ENCODE measurements around the gene FYTTD1. TPM values are rescaled to one million over a fixed set of nuclear protein-coding genes. Genes with fewer than 3 reads are reported as not detected.
"Not testable (repeated sequence)": the region's sequence is repeated elsewhere in the genome, so short reads cannot be mapped to it uniquely, and the experiment has no call there.

The FYTTD1 gene
- total RNA-seq, 2 experiments from 2014 or later, result 20.7 to 25.6 TPM

DNA sequence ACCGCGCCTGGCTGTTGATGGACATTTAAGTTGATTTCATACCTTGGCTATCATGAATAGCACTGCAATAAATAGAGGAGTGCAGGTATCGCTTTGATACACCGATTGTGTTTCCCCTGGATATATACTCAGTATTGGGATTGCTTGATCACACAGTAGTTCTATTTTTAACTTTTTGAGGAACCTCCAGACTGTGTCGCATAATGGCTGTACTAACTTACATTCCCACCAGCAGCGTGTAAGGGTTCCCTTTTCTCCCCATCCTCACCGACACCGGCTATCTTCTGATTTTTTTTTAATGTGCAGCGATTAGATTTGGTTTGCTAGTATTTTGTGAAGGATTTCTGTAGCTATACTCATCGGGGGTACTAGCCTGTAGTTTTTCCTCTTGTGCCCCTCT, 29.0 kb upstream of the FYTTD1 start:
- CTCF ChIA-PET, result interaction anchor here (0.6 to 1.1 kb wide), 2 partner anchors 25 to 194 kb away, joined by 3 read pairs; no protein-coding TSS in a partner anchor
- H3K4me1 Mint-ChIP-seq, result peaks cover 6% of the 10 kb centered on the region
- H3K4me3 Mint-ChIP-seq, result no peak overlapping the region
- POLR2A ChIA-PET, result no interaction called here
- ATAC-seq (no peak), DNase-seq (no peak)
- peaks cover 4% of the 10 kb centered on the region for H3K9me3 Mint-ChIP-seq (ENCODE audit: low read depth)
- H3K27me3 Mint-ChIP-seq, result no peaks in the 10 kb centered on the region
- H3K27ac Mint-ChIP-seq, result no peak overlapping the region
- H3K36me3 Mint-ChIP-seq (ENCODE audit: low read depth), result peaks cover 41% of the 10 kb centered on the region
- intact Hi-C loops (cut with DNase I, micrococcal nuclease), result no loop called here

DNA sequence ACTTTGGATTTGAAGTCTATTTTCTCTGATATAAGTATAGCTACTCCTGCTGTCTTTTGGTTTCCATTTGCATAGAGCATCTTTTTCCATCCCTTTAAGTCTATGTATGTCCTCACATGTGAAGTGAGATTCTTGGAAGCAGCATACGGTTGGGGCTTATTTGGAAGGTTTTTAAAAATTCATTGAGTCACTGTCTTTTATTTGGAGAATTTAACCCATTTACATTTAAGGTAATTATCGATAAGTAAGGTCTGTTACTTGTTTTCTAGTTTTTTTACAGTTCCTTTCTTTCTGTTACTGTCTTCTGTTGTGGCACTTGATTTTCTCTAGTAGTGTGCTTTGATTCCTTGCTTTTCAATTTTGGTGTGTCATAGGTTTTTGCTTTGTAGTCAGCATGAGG, 26.9 kb upstream of the FYTTD1 start:
- DNase-seq, result no peak
- intact Hi-C loops (cut with DNase I, micrococcal nuclease), result no loop called here
- CTCF ChIA-PET, result interaction anchor here (0.9 kb wide), 1 partner anchor 10 kb away, joined by 3 read pairs; no protein-coding TSS in a partner anchor
- peaks cover 22% of the 10 kb centered on the region for H3K36me3 Mint-ChIP-seq (ENCODE audit: low read depth)
- POLR2A ChIA-PET, result no interaction called here
- no peak overlapping the region for H3K27ac Mint-ChIP-seq
- peaks cover 4% of the 10 kb centered on the region for H3K9me3 Mint-ChIP-seq (ENCODE audit: low read depth)
- ATAC-seq, result no peak
- no peak overlapping the region for H3K4me3 Mint-ChIP-seq
- H3K27me3 Mint-ChIP-seq, result no peaks in the 10 kb centered on the region
- H3K4me1 Mint-ChIP-seq, result peaks cover 9% of the 10 kb centered on the region

DNA sequence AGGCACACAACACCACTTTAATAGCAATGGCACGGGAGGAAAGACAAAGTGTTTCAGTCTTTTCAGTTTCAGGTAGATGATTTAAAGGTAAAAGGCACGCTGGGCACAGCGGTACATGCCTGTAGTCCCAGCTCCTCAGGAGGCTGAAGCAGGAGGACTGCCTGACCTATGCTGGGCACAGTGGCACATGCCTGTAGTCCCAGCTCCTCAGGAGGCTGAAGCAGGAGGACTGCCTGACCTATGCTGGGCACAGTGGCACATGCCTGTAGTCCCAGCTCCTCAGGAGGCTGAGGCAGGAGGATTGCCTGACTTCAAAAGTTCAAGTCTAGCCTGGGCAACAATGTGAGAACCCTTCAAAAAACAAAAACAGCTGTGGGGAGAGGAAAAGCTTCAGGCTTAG, 21.8 kb upstream of the FYTTD1 start:
- H3K4me3 Mint-ChIP-seq; DNase-seq; intact Hi-C loops (cut with DNase I, micrococcal nuclease); H3K27ac Mint-ChIP-seq; POLR2A ChIA-PET; H3K36me3 Mint-ChIP-seq (ENCODE audit: low read depth); ATAC-seq; H3K9me3 Mint-ChIP-seq (ENCODE audit: low read depth); H3K27me3 Mint-ChIP-seq: not testable (repeated sequence)
- CTCF ChIA-PET, result interaction anchor here (1.0 kb wide), 1 partner anchor 82 kb away, joined by 3 read pairs; no protein-coding TSS in a partner anchor
- peaks cover 16% of the 10 kb centered on the region for H3K4me1 Mint-ChIP-seq

DNA sequence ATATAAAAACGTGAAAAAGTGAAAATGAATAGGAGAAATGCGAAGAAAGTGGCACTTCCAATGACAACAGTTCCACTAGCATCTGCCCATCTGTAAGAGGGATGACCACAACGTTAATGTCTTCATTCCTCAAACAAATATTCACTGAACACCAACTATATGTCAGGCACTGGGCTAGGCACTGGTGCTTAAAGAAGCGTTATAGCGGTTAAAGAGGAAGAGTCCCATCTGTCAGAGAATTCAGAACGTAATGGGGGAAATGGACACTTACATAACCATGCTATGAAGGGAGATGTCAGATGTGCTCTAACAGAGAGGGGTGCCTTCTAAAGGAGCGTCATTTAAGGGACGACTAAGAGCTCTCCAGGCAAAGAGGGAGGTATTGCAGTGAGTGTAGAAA, 21.2 kb upstream of the FYTTD1 start:
- POLR2A ChIA-PET, result interaction anchor here (0.6 kb wide), 1 partner anchor 19 kb away, joined by 4 read pairs; no protein-coding TSS in a partner anchor
- intact Hi-C loops (cut with DNase I, micrococcal nuclease), result no loop called here
- ATAC-seq (no peak), DNase-seq (no peak)
- Mint-ChIP-seq H3K9me3 (ENCODE audit: low read depth) (no peaks in the 10 kb centered on the region), H3K27ac (no peak overlapping the region), H3K4me3 (no peak overlapping the region), H3K27me3 (no peaks in the 10 kb centered on the region), H3K36me3 (ENCODE audit: low read depth) (peaks cover under 1% of the 10 kb centered on the region), H3K4me1 (peaks cover 16% of the 10 kb centered on the region)
- CTCF ChIA-PET, result interaction anchor here (0.7 to 1.4 kb wide), 3 partner anchors 17 to 83 kb away, joined by 3 to 4 read pairs (median 3); no protein-coding TSS in a partner anchor

DNA sequence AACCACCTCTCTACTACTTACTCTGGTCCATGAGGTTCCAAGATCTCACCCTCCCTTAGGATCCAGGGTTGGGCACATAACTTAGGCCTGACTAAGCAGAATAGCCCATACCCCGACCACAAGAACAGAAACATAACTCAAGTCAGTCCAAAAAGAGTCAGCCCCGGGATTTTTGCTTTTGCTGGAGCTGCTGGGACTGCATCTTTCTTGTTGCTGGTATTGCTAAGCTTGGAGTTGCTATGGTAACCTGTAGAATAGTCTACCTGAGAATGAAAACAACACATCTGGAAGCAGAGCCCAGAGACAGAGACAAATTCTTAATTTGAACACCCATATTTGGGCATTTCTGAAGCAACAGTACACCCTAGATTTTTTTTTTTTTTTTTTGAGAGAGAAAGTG, 19.5 kb upstream of the FYTTD1 start:
- CTCF ChIA-PET, result interaction anchor here (0.6 to 0.9 kb wide), 2 partner anchors 18 to 40 kb away, joined by 3 to 6 read pairs; no protein-coding TSS in a partner anchor
- H3K4me3 Mint-ChIP-seq, result no peak overlapping the region
- POLR2A ChIA-PET, result no interaction called here
- H3K27ac Mint-ChIP-seq, result peak overlapping the region; percentile 10
- intact Hi-C loops (cut with DNase I, micrococcal nuclease), result no loop called here
- DNase-seq (peak; percentile 29), ATAC-seq (peak; percentile 51)
- H3K27me3 Mint-ChIP-seq, result no peaks in the 10 kb centered on the region
- peaks cover 24% of the 10 kb centered on the region for H3K4me1 Mint-ChIP-seq
- no peaks in the 10 kb centered on the region for H3K9me3 Mint-ChIP-seq (ENCODE audit: low read depth)
- H3K36me3 Mint-ChIP-seq (ENCODE audit: low read depth), result peaks cover 7% of the 10 kb centered on the region

DNA sequence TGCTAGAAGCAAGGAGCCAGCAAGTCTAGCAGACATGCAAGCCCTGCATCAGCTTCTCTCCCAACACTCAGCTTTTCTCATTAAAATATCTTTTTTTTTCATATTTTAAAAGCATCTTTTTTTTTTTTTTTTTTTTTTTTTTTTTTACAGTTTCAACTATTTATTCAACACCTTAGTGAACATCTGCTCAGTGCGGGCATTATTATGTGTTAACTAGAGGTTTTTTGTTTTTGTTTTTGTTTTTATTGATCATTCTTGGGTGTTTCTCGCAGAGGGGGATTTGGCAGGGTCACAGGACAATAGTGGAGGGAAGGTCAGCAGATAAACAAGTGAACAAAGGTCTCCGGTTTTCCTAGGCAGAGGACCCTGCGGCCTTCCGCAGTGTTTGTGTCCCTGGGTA, 18.9 kb upstream of the FYTTD1 start:
- ATAC-seq; H3K4me3 Mint-ChIP-seq; H3K36me3 Mint-ChIP-seq (ENCODE audit: low read depth); intact Hi-C loops (cut with DNase I, micrococcal nuclease); H3K27ac Mint-ChIP-seq; POLR2A ChIA-PET; H3K27me3 Mint-ChIP-seq; H3K9me3 Mint-ChIP-seq (ENCODE audit: low read depth); DNase-seq: not testable (repeated sequence)
- CTCF ChIA-PET, result interaction anchor here (0.6 kb wide), 1 partner anchor 39 kb away, joined by 3 read pairs; no protein-coding TSS in a partner anchor
- H3K4me1 Mint-ChIP-seq, result peaks cover 30% of the 10 kb centered on the region

DNA sequence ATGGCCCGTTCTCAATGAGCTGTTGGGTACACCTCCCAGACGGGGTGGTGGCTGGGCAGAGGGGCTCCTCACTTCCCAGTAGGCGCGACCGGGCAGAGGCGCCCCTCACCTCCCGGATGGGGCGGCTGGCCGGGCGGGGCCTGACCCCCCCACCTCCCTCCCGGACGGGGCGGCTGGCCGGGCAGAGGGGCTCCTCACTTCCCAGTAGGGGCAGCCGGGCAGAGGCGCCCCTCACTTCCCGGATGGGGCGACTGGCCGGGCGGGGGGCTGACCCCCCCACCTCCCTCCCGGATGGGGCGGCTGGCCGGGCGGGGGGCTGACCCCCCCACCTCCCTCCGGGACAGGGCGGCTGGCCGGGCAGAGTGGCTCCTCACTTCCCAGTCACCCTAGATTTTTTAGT, 18.2 kb upstream of the FYTTD1 start:
- CTCF ChIA-PET; H3K36me3 Mint-ChIP-seq (ENCODE audit: low read depth); H3K27ac Mint-ChIP-seq; H3K4me3 Mint-ChIP-seq; H3K9me3 Mint-ChIP-seq (ENCODE audit: low read depth); DNase-seq; POLR2A ChIA-PET; ATAC-seq; intact Hi-C loops (cut with DNase I, micrococcal nuclease); H3K27me3 Mint-ChIP-seq: not testable (repeated sequence)
- H3K4me1 Mint-ChIP-seq, result peaks cover 34% of the 10 kb centered on the region

DNA sequence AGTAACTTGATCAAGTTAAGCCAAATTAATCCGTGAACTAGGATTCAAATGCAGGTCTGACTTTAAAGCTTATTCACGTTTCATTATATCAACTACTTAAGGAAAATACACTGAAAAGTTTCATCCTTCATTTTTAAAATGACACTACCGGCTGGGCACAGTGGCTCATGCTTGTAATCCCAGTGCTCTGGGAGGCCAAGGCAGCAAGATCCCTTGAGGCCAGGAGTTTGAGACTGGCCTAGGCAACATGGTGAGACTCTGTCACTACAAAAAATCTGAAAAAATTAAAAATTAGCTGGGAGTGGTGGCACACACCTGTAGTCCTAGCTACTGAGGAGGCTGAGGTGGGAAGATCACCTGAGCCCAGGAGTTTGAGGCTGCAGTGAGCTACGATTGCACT, 16.6 kb upstream of the FYTTD1 start:
- ChIA-PET CTCF (interaction anchor here (1.2 kb wide), 1 partner anchor 21 kb away, joined by 4 read pairs; no protein-coding TSS in a partner anchor), POLR2A (no interaction called here)
- peaks cover 7% of the 10 kb centered on the region for H3K36me3 Mint-ChIP-seq (ENCODE audit: low read depth)
- peaks cover 40% of the 10 kb centered on the region for H3K4me1 Mint-ChIP-seq
- ATAC-seq (no peak), DNase-seq (no peak)
- H3K4me3 Mint-ChIP-seq, result no peak overlapping the region
- no peak overlapping the region for H3K27ac Mint-ChIP-seq
- no peaks in the 10 kb centered on the region for H3K27me3 Mint-ChIP-seq
- no peaks in the 10 kb centered on the region for H3K9me3 Mint-ChIP-seq (ENCODE audit: low read depth)
- intact Hi-C loops (cut with DNase I, micrococcal nuclease), result no loop called here

DNA sequence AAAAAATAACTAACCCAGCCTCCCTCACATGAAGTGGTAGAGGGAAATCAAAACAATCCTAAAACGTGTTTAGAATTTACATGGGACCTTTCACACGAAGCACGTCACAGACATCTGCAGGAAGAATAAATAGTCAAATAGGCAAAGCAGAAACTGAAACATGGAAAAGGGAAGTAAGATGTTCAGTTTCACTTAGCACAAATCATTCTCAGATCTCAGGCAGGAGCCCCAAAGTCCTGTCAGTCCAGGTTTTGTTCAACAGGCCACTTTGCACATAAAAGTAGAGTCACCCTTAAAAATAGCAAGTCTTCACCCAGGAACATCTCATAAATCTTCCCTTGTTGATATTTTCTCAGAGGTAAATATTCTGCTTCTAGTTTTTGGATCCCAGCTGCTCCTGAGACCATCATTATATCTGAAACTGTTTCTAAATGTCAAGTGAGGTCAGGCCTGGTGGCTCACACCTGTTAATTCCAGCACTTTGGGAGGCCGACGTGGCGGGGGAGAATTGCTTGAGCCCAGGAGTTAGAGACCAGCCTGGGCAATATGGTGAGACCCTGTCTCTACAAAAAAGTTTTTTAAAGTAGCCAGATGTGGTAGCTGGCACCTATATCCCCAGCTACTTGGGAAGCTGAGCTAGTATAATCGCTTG, 14.9 kb upstream of the FYTTD1 start:
- H3K27ac Mint-ChIP-seq, result peak overlapping the region; percentile 8
- H3K36me3 Mint-ChIP-seq (ENCODE audit: low read depth), result peaks cover 7% of the 10 kb centered on the region
- peak overlapping the region; percentile 36 for H3K4me3 Mint-ChIP-seq
- peaks cover 39% of the 10 kb centered on the region for H3K4me1 Mint-ChIP-seq
- H3K9me3 Mint-ChIP-seq (ENCODE audit: low read depth), result no peaks in the 10 kb centered on the region
- CTCF ChIA-PET, result interaction anchor here (1.8 kb wide), 1 partner anchor 20 kb away, joined by 7 read pairs; no protein-coding TSS in a partner anchor
- no peaks in the 10 kb centered on the region for H3K27me3 Mint-ChIP-seq
- POLR2A ChIA-PET, result interaction anchor here (0.6 kb wide), 1 partner anchor 62 kb away, joined by 3 read pairs; no protein-coding TSS in a partner anchor
- intact Hi-C loops (cut with DNase I, micrococcal nuclease), result loop anchor here in 1 of 2 experiments (5.0 kb wide), 2 partner anchors 338 to 437 kb away; partner anchors contain the start of gene DLG1
- no peak for ATAC-seq
- no peak for DNase-seq

DNA sequence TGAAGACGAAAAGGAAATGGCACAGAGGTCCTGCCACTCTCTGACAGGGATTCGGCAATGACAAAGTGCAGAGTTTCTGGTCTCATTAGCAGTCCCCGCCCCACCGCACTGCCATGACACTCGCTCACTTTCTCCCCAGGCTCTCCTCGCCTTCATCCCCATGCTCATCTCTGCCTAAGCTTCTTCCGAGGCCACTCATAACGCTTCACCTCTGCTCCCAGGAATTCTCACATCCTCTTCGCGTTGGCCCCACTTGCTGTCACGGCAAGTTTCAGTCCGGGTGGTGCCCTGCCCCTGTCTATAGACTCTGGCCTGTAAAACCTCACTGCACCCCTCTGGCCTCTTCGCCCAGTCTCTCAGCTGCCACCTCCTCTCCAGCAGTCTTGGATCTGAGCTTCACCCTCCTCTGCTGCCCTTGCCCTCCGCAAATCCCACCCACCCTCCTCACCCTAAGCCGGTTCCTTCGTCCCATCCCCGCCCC, 13.6 kb upstream of the FYTTD1 start:
- Mint-ChIP-seq H3K27me3 (no peaks in the 10 kb centered on the region), H3K4me1 (peaks cover 32% of the 10 kb centered on the region), H3K36me3 (ENCODE audit: low read depth) (peaks cover 7% of the 10 kb centered on the region), H3K9me3 (ENCODE audit: low read depth) (no peaks in the 10 kb centered on the region), H3K27ac (peak overlapping the region; percentile 95), H3K4me3 (peak overlapping the region; percentile 85)
- intact Hi-C loops (cut with DNase I, micrococcal nuclease), result loop anchor here (1.0 to 5.0 kb wide), 8 partner anchors 13 to 439 kb away; partner anchors contain the start of genes DLG1 (in 1 of the 2), FYTTD1 (in 1 of the 2), LMLN (in 1 of the 2) and RPL35A (in 1 of the 2)
- ChIA-PET POLR2A (interaction anchor here (0.7 to 1.3 kb wide), 3 partner anchors 16 to 823 kb away, joined by 3 to 8 read pairs (median 3); no protein-coding TSS in a partner anchor), CTCF (interaction anchor here (0.5 to 1.8 kb wide), 2 partner anchors 22 to 145 kb away, joined by 5 to 7 read pairs; no protein-coding TSS in a partner anchor)
- peak; percentile 31 for ATAC-seq
- DNase-seq, result peak; percentile 76

DNA sequence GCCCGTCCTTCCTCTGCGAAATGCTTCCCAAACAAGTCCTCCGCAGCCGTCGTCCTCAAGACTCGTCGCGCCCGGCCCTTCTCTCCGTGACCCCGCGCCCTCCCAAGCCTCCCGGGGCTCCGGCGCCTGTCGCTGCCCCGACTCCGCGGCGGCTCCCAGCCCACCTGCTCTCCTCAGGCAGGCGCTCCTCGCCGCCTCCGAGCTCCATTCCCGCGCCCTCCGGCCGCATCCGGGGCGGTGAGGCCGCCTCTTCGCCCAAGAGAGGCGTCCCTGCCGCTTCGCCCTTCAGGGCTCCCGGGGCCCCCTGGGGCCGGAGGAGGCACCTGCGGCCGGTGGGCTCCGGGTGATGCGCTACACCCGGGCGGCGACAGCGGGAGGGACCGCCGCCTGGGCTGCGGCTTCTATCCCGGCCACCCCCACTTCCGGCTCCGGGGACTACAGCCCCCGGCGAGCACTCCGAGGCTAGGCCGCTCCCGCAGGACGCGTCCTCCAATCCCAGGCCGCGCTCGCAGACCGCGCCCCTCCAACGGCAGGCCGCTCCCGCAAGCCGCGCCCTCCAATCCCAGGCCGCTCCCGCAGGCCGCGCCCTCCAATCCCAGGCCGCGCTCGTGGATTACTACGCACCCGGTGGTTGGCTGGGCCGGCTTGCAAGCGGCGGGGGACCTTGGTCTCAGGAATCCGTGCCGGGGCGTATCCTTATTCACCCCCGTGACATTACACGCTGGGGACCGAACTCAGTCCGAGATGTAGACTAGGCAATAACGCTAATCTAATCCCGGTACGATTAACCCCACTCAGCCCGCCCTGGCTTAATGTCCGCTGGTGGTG, 13.0 kb upstream of the FYTTD1 start, which contains the start of gene RUBCN:
Gene RUBCN, minus strand, starts transcription at position 414 of the 828 bp plus-strand sequence. Its CDS starts 185 bp downstream, at position 229.
- ATAC-seq (peak; percentile 97), DNase-seq (peak; percentile 97)
- CTCF ChIA-PET, result interaction anchor here (0.5 to 1.8 kb wide), 2 partner anchors 22 to 146 kb away, joined by 5 to 7 read pairs; no protein-coding TSS in a partner anchor
- POLR2A ChIA-PET, result interaction anchor here (0.9 to 1.3 kb wide), 2 partner anchors 17 to 24 kb away, joined by 3 to 8 read pairs; no protein-coding TSS in a partner anchor
- peaks cover 7% of the 10 kb centered on the region for H3K36me3 Mint-ChIP-seq (ENCODE audit: low read depth)
- intact Hi-C loops (cut with DNase I, micrococcal nuclease), result loop anchor here (1.0 to 5.0 kb wide), 10 partner anchors 13 to 439 kb away; partner anchors contain the start of genes FYTTD1 (in 2 of the 2), DLG1 (in 1 of the 2), LMLN (in 1 of the 2) and LRCH3 (in 1 of the 2)
- H3K4me3 Mint-ChIP-seq, result peak within 1 kb of the TSS; percentile 85
- H3K27ac Mint-ChIP-seq, result peak within 1 kb of the TSS; percentile 95
- no peaks in the 10 kb centered on the region for H3K9me3 Mint-ChIP-seq (ENCODE audit: low read depth)
- H3K27me3 Mint-ChIP-seq, result no peaks in the 10 kb centered on the region
- H3K4me1 Mint-ChIP-seq, result peaks cover 32% of the 10 kb centered on the region
